Spleen (tissue), 7 donors: ENCODE measurements around the gene ALK.

Experiments used
- CTCF ChIP-seq, 11 experiments: fragments of 200-600 bp in 7 of 11; fragments of 450-650 bp in 4 of 11; sonication (generic) in 4 of 11; IDR thresholded peaks in 8 of 11; conservative IDR thresholded peaks in 3 of 11; 1 replicate in 7 of 11; 2 replicates in 4 of 11; pipeline versions ENCODE4 v1.4.0 to v1.8.0; 2016 to 2021; ENCODE audit warnings: antibody characterized with exemption in 11 of 11, inconsistent platforms in 4 of 11, mild to moderate bottlenecking in 1 of 11
- POLR2A ChIP-seq, 3 donors: fragments of 450-650 bp; IDR thresholded peaks; one replicate each; pipeline ENCODE4 v1.5.1; 2017; ENCODE audit warnings: antibody characterized with exemption in 3 of 3, mild to moderate bottlenecking in 1 of 3
- POLR2AphosphoS5 ChIP-seq, 3 donors: sonication (generic); formaldehyde crosslinking; IDR thresholded peaks; one replicate each; pipeline ENCODE4 v1.5.1; 2017; ENCODE audit warnings: antibody characterized with exemption in 3 of 3
- donor health status: DM: no; HTN: no; CAD: no; lungs with moderate emphysema.
- donor health status: DM: no; HTN: no; CAD: no.
- donor health status: DM: no; HTN: no; CAD: no.

DNA sequence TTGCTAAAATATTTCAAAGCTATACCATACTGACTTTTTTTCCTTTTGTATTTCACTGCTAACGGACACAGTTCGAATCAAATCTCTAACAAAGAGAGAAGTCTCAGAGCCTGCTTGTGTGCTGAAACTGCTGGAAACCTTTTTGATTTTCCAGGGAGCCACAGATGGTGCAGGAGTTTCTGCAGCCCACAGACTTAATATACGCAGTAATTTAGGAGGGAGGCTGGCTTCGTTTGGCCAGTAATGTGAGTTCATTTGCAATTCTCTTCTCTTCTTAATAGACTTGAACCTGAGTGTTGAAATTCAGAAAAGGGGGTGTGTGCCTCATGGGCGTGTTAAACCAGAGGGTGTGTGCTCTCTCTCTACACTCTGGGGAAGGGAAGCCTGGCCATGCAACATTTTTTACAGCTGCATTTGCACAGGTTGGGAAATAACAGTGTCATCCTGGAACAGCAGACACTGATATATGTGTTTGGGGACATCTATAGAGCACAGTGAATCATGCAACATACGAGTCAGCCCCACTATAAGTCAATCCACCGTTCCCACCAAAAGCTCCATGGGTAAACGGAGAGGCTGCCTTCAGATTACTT lies 473.2 kb downstream of the ALK start:
- no peak for TF ChIP-seq CTCF (IDR thresholded peaks at IDR 0.05 in 8 of 11, conservative IDR thresholded peaks at IDR 0.05 in 3 of 11)
- TF ChIP-seq POLR2AphosphoS5 (IDR thresholded peaks at IDR 0.05): no peak
- TF ChIP-seq POLR2A (IDR thresholded peaks at IDR 0.05): no peak
